Measurements from ENCODE around the gene LEF1.

The LEF1 gene

GRCh38 chr4:108109111-108109510 is 59.6 kb downstream of the LEF1 start:
- DNase-seq = no peak

- no peak for DNase-seq
These were observed 60.9 kb downstream of the LEF1 start for GRCh38 chr4:108107729-108108382.

GRCh38 chr4:108107101-108107500 is 61.6 kb downstream of the LEF1 start:
- DNase-seq = no peak

- DNase-seq = no peak
These were observed 62.5 kb downstream of the LEF1 start for GRCh38 chr4:108106186-108106585.

GRCh38 chr4:108103099-108103862 is 65.5 kb downstream of the LEF1 start:
- DNase-seq = no peak

GRCh38 chr4:108100827-108101226 is 67.9 kb downstream of the LEF1 start:
- no peak for DNase-seq

- DNase-seq = no peak
These were observed 68.9 kb downstream of the LEF1 start for GRCh38 chr4:108099838-108100237.

- no peak for DNase-seq
These were observed 70.7 kb downstream of the LEF1 start for GRCh38 chr4:108097990-108098553.

GRCh38 chr4:108094923-108095482 is 73.7 kb downstream of the LEF1 start:
- DNase-seq = no peak

GRCh38 chr4:108094131-108094530 is 74.6 kb downstream of the LEF1 start:
- no peak for DNase-seq

GRCh38 chr4:108092288-108092687 is 76.4 kb downstream of the LEF1 start:
- no peak for DNase-seq

- no peak for DNase-seq
These were observed 81.3 kb downstream of the LEF1 start for GRCh38 chr4:108087293-108087967.

GRCh38 chr4:108081256-108081655 is 87.5 kb downstream of the LEF1 start:
- DNase-seq = no peak

GRCh38 chr4:108080747-108081146 is 88.0 kb downstream of the LEF1 start:
- DNase-seq = no peak

- no peak for DNase-seq
These were observed 90.6 kb downstream of the LEF1 start for GRCh38 chr4:108078024-108078733.

GRCh38 chr4:108072300-108072699 is 96.4 kb downstream of the LEF1 start:
- no peak for DNase-seq

- DNase-seq = no peak
These were observed 98.0 kb downstream of the LEF1 start for GRCh38 chr4:108070775-108071174.

- no peak for DNase-seq
These were observed 100.3 kb downstream of the LEF1 start for GRCh38 chr4:108068442-108068841.

GRCh38 chr4:108060686-108061321 is 107.9 kb downstream of the LEF1 start:
- no peak for DNase-seq

- no peak for DNase-seq
These were observed 108.6 kb downstream of the LEF1 start for GRCh38 chr4:108060164-108060563.

- no peak for DNase-seq
These were observed 109.9 kb downstream of the LEF1 start for GRCh38 chr4:108058685-108059440.

All from NCI-H446 (cell line).